Astrocyte (in vitro differentiated cells and primary cell): ENCODE data around the gene OR13J1. TPM values are rescaled to one million over a fixed set of nuclear protein-coding genes. Genes with fewer than 3 reads are reported as not detected.

ENCODE experiments used
- DNase-seq: peaks from one replicate; pipeline ENCODE4 v3.0.0-alpha.2; 2010; ENCODE audit warnings: low read depth
- FAIRE-seq: peaks from 2 replicates; lab custom pipeline; 2011; peaks lifted over from hg19 to GRCh38; lab: Jason Lieb, UNC
- H2AFZ ChIP-seq: 2 replicates; pipeline ENCODE4 v1.6.0; 2012; ENCODE audit warnings: low read depth, low read length, inconsistent platforms
- H3K27ac ChIP-seq: 2 replicates; pipeline ENCODE4 v1.5.1; 2011; ENCODE audit warnings: low read depth, low read length, inconsistent platforms
- H3K27me3 ChIP-seq: 2 replicates; pipeline ENCODE4 v1.6.0; 2011; ENCODE audit warnings: low read length, inconsistent platforms; ENCODE audit not compliant: insufficient read depth
- H3K36me3 ChIP-seq: 2 replicates; pipeline ENCODE4 v1.5.1; 2011; ENCODE audit warnings: low read length, inconsistent platforms; ENCODE audit not compliant: insufficient read depth
- H3K4me1 ChIP-seq: 2 replicates; pipeline ENCODE4 v1.5.1; 2011; ENCODE audit warnings: low read length, inconsistent platforms; ENCODE audit not compliant: insufficient read depth
- H3K4me2 ChIP-seq: 2 replicates; pipeline ENCODE4 v1.6.0; 2012; ENCODE audit warnings: low read length, inconsistent platforms
- H3K4me3 ChIP-seq: 2 replicates; pipeline ENCODE4 v1.5.1; 2011; ENCODE audit warnings: low read depth, mild to moderate bottlenecking, low read length, inconsistent platforms; ENCODE audit not compliant: insufficient read depth
- H3K79me2 ChIP-seq: 2 replicates; pipeline ENCODE4 v1.6.0; 2012; ENCODE audit warnings: mild to moderate bottlenecking, low read length, inconsistent platforms; ENCODE audit not compliant: insufficient read depth
- H3K9ac ChIP-seq: 2 replicates; pipeline ENCODE4 v1.6.0; 2012; ENCODE audit warnings: mild to moderate bottlenecking, low read length, inconsistent platforms
- H3K9me3 ChIP-seq: 2 replicates; pipeline ENCODE4 v1.5.1; 2012; ENCODE audit warnings: low read depth, mild to moderate bottlenecking, low read length, inconsistent platforms; ENCODE audit not compliant: insufficient read depth
- H4K20me1 ChIP-seq: 2 replicates; pipeline ENCODE4 v1.6.0; 2012; ENCODE audit warnings: low read length, inconsistent platforms; ENCODE audit not compliant: insufficient read depth
- H3K27ac Mint-ChIP-seq: one replicate; pipeline ENCODE4 v1.8.0; 2021; ENCODE audit warnings: mild to moderate bottlenecking, mixed read lengths; ENCODE audit not compliant: unreplicated experiment
- H3K27me3 Mint-ChIP-seq: one replicate; pipeline ENCODE4 v1.8.0; 2021; ENCODE audit warnings: low read depth, mixed read lengths; ENCODE audit not compliant: unreplicated experiment
- H3K36me3 Mint-ChIP-seq: one replicate; pipeline ENCODE4 v1.8.0; 2021; ENCODE audit warnings: low read depth, mixed read lengths; ENCODE audit not compliant: unreplicated experiment
- H3K4me1 Mint-ChIP-seq: one replicate; pipeline ENCODE4 v1.8.0; 2021; ENCODE audit warnings: low read depth, mixed read lengths; ENCODE audit not compliant: unreplicated experiment
- H3K4me3 Mint-ChIP-seq: one replicate; pipeline ENCODE4 v1.8.0; 2021; ENCODE audit warnings: mild to moderate bottlenecking, moderate library complexity, mixed read lengths; ENCODE audit not compliant: unreplicated experiment
- H3K9me3 Mint-ChIP-seq: one replicate; pipeline ENCODE4 v1.8.0; 2021; ENCODE audit warnings: mild to moderate bottlenecking, mixed read lengths; ENCODE audit not compliant: unreplicated experiment
- CTCF ChIP-seq: IDR thresholded peaks from 2 replicates; pipeline ENCODE4 v1.5.1; 2011; ENCODE audit warnings: low read depth, mild to moderate bottlenecking, inconsistent platforms, low read length, moderate library complexity; ENCODE audit not compliant: insufficient read depth
- EZH2 ChIP-seq: IDR thresholded peaks from 2 replicates; pipeline ENCODE4 v1.6.1; 2012; ENCODE audit warnings: mild to moderate bottlenecking, low read length, inconsistent platforms; ENCODE audit not compliant: insufficient read depth
- total RNA-seq: library from RNA; stranded (reverse); gene quantifications from 2 replicates; pipeline ENCODE4 v1.2.1, GENCODE V29; 2021

The OR13J1 gene
- total RNA-seq, 1 donor from 2014 or later = not detected

- Histone ChIP-seq H3K79me2 (no peaks in the 10 kb centered on the region), H3K9me3 (no peaks in the 10 kb centered on the region), H3K9ac (no peak overlapping the region), H3K4me2 (peak overlapping the region; percentile 56), H3K27me3 (no peaks in the 10 kb centered on the region), H3K27ac (no peak overlapping the region), H3K4me3 (no peak overlapping the region), H3K36me3 (no peaks in the 10 kb centered on the region), H2AFZ (no peak overlapping the region), H3K4me1 (peaks cover 28% of the 10 kb centered on the region), H4K20me1 (no peaks in the 10 kb centered on the region)
- Mint-ChIP-seq H3K27ac (peak overlapping the region; percentile 9), H3K4me3 (no peak overlapping the region), H3K36me3 (peaks cover 22% of the 10 kb centered on the region), H3K4me1 (peaks cover 22% of the 10 kb centered on the region), H3K27me3 (peaks cover 37% of the 10 kb centered on the region), H3K9me3 (peaks cover 8% of the 10 kb centered on the region)
- FAIRE-seq (peak; percentile 82), DNase-seq (peak; percentile 85)
- TF ChIP-seq EZH2 = no peak
These were observed 25.5 kb downstream of the OR13J1 start for GRCh38 chr9:35844628-35845270.

- Histone ChIP-seq H3K4me2 (no peak overlapping the region), H3K79me2 (no peaks in the 10 kb centered on the region), H3K36me3 (no peaks in the 10 kb centered on the region), H3K4me3 (no peak overlapping the region), H3K27me3 (no peaks in the 10 kb centered on the region), H3K9ac (no peak overlapping the region), H2AFZ (no peak overlapping the region), H3K4me1 (peaks cover 21% of the 10 kb centered on the region), H3K27ac (no peak overlapping the region), H3K9me3 (no peaks in the 10 kb centered on the region), H4K20me1 (no peaks in the 10 kb centered on the region)
- peaks cover 47% of the 10 kb centered on the region for H3K27me3 Mint-ChIP-seq
- peaks cover 8% of the 10 kb centered on the region for H3K9me3 Mint-ChIP-seq
- DNase-seq = no peak
- peaks cover 21% of the 10 kb centered on the region for H3K36me3 Mint-ChIP-seq
- H3K4me3 Mint-ChIP-seq = no peak overlapping the region
- TF ChIP-seq EZH2 = no peak
- no peak for TF ChIP-seq CTCF
- no peak for FAIRE-seq
- peaks cover 15% of the 10 kb centered on the region for H3K4me1 Mint-ChIP-seq
- no peak overlapping the region for H3K27ac Mint-ChIP-seq
These were observed 27.4 kb downstream of the OR13J1 start for GRCh38 chr9:35842795-35843194.

GRCh38 chr9:35842020-35842745 is 28.0 kb downstream of the OR13J1 start:
- FAIRE-seq = no peak
- Histone ChIP-seq H3K36me3 (no peaks in the 10 kb centered on the region), H3K27me3 (no peaks in the 10 kb centered on the region), H3K9ac (no peak overlapping the region), H3K9me3 (no peaks in the 10 kb centered on the region), H2AFZ (no peak overlapping the region), H3K27ac (no peak overlapping the region), H3K4me1 (peaks cover 19% of the 10 kb centered on the region), H4K20me1 (no peaks in the 10 kb centered on the region), H3K79me2 (no peaks in the 10 kb centered on the region), H3K4me3 (no peak overlapping the region), H3K4me2 (no peak overlapping the region)
- Mint-ChIP-seq H3K36me3 (peaks cover 15% of the 10 kb centered on the region), H3K4me3 (no peak overlapping the region), H3K27me3 (peaks cover 43% of the 10 kb centered on the region), H3K4me1 (peaks cover 13% of the 10 kb centered on the region), H3K9me3 (peaks cover 7% of the 10 kb centered on the region), H3K27ac (no peak overlapping the region)
- no peak for DNase-seq
- TF ChIP-seq CTCF (no peak), EZH2 (no peak)
